Activated T-helper 1 cell treated with anti-CD3 and anti-CD28 coated beads, Interleukin-12 subunit alpha, Interleukin-12 subunit beta, Interleukin-2, Interleukin-4 antibody, amounts not matched to agents 30 ng/mL and 10 ng/mL and 1 ng/mL, durations not matched to agents 14 hours and 24 hours and 36 hours (primary cell): ENCODE data around the gene ZNF614. TPM values are rescaled to one million over a fixed set of nuclear protein-coding genes. Genes with fewer than 3 reads are reported as not detected.
"Not testable (repeated sequence)": the region's sequence is repeated elsewhere in the genome, so short reads cannot be mapped to it uniquely, and the experiment has no call there.

Source experiments
- DNase-seq: peaks from one replicate; pipeline ENCODE4 v3.0.0; 2021; ENCODE audit warnings: low spot score
- H3K27ac Mint-ChIP-seq: one replicate; pipeline ENCODE4 v1.8.0; 2021; ENCODE audit warnings: mild to moderate bottlenecking, mixed read lengths
- H3K27me3 Mint-ChIP-seq: one replicate; pipeline ENCODE4 v1.8.0; 2022; ENCODE audit warnings: mild to moderate bottlenecking, moderate library complexity, mixed read lengths; ENCODE audit not compliant: insufficient read depth
- H3K36me3 Mint-ChIP-seq: one replicate; pipeline ENCODE4 v1.8.0; 2021; ENCODE audit warnings: low read depth, mixed read lengths
- H3K4me1 Mint-ChIP-seq: one replicate; pipeline ENCODE4 v1.8.0; 2021; ENCODE audit warnings: low read depth, mixed read lengths
- H3K4me3 Mint-ChIP-seq: one replicate; pipeline ENCODE4 v1.8.0; 2021; ENCODE audit warnings: mild to moderate bottlenecking, moderate library complexity, mixed read lengths
- H3K9me3 Mint-ChIP-seq: one replicate; pipeline ENCODE4 v1.8.0; 2021; ENCODE audit warnings: mixed read lengths
- intact Hi-C: fragments of 100-400 bp; cut with micrococcal nuclease; formaldehyde crosslinking; loops from one replicate; pipeline ENCODE4 v1.15.1; 2024
- total RNA-seq: library from RNA; stranded (reverse); gene quantifications from 2 replicates; pipeline ENCODE4 v1.2.3, GENCODE V29; 2022

Gene ZNF614
- total RNA-seq, 1 donor from 2014 or later = 11.2 TPM

DNA sequence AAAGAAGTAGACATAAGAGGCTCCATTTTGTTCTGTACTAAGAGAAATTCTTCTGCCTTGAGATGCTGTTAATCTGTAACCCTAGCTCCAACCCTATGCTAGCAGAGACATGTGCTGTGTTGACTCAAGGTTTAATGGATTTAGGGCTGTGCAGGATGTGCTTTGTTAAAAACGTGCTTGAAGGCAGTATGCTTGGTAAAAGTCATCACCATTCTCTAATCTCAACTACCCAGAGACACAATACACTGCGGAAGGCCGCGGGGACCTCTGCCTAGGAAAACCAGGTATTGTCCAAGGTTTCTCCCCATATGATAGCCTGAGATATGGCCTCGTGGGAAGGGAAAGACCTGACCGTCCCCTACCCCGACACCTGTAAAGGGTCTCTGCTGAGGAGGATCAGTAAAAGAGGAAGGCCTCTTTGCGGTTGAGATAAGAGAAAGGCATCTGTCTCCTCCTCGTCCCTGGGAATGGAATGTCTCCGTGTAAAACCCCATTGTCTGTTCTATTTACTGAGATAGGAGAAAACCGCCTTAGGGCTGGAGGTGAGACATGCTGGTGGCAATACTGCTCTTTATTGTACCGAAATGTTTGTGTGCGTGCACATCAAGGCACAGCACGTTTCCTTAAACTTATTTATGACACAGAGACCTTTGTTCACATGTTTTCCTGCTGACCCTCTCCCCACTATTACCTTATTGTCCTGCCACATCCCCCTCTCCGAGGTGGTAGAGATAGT is 1.8 kb downstream of the ZNF614 start:
- not testable (repeated sequence) for DNase-seq, H3K27ac Mint-ChIP-seq, H3K27me3 Mint-ChIP-seq
- intact Hi-C loops = loop anchor here (5.0 kb wide), 4 partner anchors 39 to 511 kb away; partner anchors contain the start of genes ZNF350 and ZNF616
- Mint-ChIP-seq H3K36me3 (peaks cover 72% of the 10 kb centered on the region), H3K4me3 (peak overlapping the region; percentile 92), H3K9me3 (peaks cover 57% of the 10 kb centered on the region), H3K4me1 (peaks cover 36% of the 10 kb centered on the region)

DNA sequence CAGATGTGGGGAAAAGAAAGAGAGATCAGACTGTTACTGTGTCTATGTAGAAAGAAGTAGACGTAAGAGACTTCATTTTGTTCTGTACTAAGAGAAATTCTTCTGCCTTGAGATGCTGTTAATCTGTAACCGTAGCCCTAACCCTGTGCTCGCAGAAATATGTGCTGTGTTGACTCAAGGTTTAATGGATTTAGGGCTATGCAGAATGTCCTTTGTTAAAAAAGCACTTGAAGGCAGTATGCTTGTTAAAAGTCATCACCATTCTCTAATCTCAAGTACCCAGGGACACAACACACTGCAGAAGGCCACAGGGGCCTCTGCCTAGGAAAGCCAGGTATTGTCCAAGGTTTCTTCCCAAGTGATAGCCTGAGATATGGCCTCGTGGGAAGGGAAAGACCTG is 3.7 kb downstream of the ZNF614 start:
- peaks cover 77% of the 10 kb centered on the region for H3K36me3 Mint-ChIP-seq
- intact Hi-C loops, H3K27ac Mint-ChIP-seq, DNase-seq, H3K27me3 Mint-ChIP-seq, H3K4me3 Mint-ChIP-seq: not testable (repeated sequence)
- peaks cover 62% of the 10 kb centered on the region for H3K9me3 Mint-ChIP-seq
- H3K4me1 Mint-ChIP-seq = peaks cover 36% of the 10 kb centered on the region

DNA sequence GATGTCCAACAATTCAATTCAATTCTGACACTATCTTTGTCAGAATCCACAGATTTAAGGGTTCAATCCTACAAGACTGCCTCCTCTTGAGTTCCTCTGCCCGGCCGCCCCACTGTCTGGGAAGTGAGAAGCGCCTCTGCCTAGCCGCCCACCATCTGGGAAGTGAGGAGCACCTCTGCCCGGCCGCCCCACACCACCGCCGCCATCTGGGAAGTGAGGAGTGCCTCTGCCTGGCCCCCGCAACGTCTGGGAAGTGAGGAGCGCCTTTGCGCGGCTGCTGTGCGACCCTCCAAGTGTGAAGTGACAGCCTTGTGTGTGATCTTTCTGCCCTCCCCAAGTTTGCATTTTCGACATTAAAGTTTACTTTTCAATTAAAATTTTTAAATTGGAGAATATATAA is 6.0 kb downstream of the ZNF614 start:
- H3K27ac Mint-ChIP-seq = no peak overlapping the region
- peaks cover 91% of the 10 kb centered on the region for H3K36me3 Mint-ChIP-seq
- H3K27me3 Mint-ChIP-seq = no peaks in the 10 kb centered on the region
- intact Hi-C loops = no loop called here
- DNase-seq = no peak
- no peak overlapping the region for H3K4me3 Mint-ChIP-seq
- H3K4me1 Mint-ChIP-seq = peaks cover 16% of the 10 kb centered on the region
- peaks cover 80% of the 10 kb centered on the region for H3K9me3 Mint-ChIP-seq

DNA sequence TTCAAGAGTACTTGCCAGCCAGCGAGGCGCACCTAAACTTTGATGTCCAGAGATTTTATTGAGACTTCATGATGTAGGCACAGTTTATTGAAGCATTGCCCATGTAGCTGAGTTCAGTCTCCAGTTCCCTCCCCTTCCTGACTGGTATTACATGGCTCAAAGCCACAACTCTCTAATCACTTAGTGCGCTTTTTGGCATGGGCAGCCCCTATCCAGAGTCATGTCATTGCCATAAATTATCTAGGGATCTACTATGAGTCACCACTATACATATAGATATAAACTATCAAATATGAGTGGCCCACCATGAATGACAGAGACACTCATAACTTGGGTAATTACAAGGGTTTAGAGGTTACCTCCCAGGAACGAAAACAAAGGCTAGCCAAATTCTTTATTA is 7.7 kb downstream of the ZNF614 start:
- peaks cover 92% of the 10 kb centered on the region for H3K36me3 Mint-ChIP-seq
- H3K4me3 Mint-ChIP-seq = no peak overlapping the region
- H3K4me1 Mint-ChIP-seq = no peaks in the 10 kb centered on the region
- H3K27ac Mint-ChIP-seq = no peak overlapping the region
- DNase-seq = no peak
- intact Hi-C loops = no loop called here
- H3K27me3 Mint-ChIP-seq = no peaks in the 10 kb centered on the region
- peaks cover 80% of the 10 kb centered on the region for H3K9me3 Mint-ChIP-seq

DNA sequence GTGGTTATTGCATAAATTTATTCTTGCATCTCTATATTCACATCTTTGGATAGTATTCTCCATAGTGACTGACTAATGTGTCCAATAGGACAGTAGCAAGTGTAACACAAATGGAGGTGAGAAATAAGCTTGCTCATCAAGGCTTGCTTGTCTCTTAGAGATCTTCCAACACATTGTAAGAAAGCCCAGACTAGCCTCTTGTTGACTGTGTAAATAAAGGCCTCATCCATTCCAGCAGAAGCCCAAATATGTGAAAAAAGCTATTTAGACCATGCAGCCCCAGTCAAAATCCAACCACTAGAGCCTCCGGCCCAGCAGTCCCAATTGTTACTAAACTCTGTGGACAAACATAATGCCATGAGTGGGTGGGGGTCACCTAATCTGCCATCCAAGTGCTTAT is 17.5 kb downstream of the ZNF614 start:
- H3K36me3 Mint-ChIP-seq = peaks cover 48% of the 10 kb centered on the region
- DNase-seq = no peak
- no peak overlapping the region for H3K4me3 Mint-ChIP-seq
- H3K4me1 Mint-ChIP-seq = peaks cover 20% of the 10 kb centered on the region
- H3K27ac Mint-ChIP-seq = no peak overlapping the region
- intact Hi-C loops = no loop called here
- H3K27me3 Mint-ChIP-seq = no peaks in the 10 kb centered on the region
- H3K9me3 Mint-ChIP-seq = peaks cover 63% of the 10 kb centered on the region

DNA sequence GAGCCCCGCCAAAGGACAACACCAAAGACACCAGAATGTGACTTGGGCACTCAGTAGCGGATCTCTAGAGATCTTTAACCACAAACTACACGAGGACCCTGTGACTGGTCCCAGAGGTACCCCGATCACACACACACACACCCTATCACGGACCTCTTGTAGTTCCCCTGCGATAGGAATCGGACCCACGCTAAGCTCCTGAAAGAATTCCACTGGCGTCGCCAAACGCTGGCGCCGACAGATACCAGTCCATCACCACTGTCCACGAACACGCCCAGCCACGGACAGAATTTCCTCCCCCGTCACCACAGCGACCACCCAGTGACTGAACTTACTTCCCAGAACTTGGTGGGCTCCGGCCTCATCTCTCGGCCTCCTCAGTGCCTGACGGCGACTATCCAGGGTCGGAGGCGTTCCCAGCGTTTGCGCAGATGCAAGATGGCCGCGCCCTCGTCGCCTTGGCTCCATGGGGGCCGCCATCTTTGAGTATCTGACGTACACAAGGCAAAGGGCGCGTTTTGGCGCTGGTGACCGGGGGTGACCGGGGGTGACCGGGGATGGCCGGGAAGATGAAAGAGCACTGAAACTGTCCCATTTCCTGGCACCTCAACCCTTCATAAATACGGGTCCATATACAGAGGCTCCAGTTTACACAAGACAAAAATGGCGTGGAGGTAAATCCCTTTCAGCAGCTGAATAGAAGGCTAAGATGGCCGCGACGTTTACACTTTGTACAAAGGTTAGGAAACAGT is 20.2 kb downstream of the ZNF614 start, which contains the start of gene ZNF615:
TSS of gene ZNF615 (minus strand) at position 406 of the 752 bp plus-strand sequence. CDS start 4,500 bp downstream, outside the sequence.
- Mint-ChIP-seq H3K9me3 (peaks cover 60% of the 10 kb centered on the region), H3K4me3 (peak within 1 kb of the TSS; percentile 94), H3K4me1 (peaks cover 20% of the 10 kb centered on the region), H3K27me3 (no peaks in the 10 kb centered on the region), H3K36me3 (peaks cover 44% of the 10 kb centered on the region), H3K27ac (peak within 1 kb of the TSS; percentile 94)
- intact Hi-C loops = loop anchor here (1.0 kb wide), 5 partner anchors 20 to 104 kb away; partner anchors contain the start of genes ZNF350, ZNF613 and ZNF614
- peak; percentile 80 for DNase-seq

DNA sequence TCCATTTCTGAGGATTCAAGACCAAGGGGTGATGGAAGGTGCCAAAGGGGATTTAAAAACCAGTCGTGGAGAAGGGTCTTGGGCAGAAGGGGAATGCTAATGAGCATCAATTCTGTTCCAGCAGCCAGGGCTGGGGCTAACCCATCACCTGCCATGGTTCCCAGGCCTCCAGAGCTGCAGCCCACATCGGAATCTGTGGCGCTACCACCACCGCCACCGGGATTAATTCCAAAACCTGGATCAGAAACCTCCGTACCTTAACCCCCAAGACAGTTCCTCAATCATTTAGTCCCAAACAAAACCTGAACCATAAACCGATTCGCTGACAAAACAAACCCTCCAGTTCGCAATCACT is 20.8 kb downstream of the ZNF614 start:
- peaks cover 59% of the 10 kb centered on the region for H3K9me3 Mint-ChIP-seq

DNA sequence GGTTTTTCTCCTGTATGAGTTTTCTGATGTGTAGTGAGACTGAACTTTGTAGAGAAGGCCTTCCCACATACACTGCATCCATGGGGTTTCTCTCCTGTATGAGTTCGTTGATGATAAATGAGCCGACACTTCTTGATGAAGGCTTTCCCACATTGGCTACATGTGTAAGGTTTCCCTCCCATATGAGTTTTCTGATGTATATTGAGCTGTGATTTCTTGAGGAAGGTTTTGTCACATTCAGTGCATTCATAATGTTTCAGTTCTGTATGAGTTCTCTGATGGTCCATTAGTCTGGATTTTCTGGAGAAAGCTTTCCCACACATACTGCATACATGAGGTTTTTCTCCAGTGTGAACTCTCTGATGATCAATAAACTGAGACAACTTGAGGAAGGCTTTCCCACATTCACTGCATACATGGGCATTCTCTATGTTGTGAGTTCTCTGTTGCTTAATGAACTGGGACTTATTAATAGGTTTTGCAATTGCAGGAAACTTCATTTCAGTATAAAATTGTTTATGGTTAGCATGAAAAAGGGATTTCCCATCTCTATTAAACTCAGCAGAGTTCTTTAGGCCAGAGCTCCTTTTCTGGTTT is 34.0 kb downstream of the ZNF614 start:
- peaks cover 73% of the 10 kb centered on the region for H3K9me3 Mint-ChIP-seq
- no peaks in the 10 kb centered on the region for H3K27me3 Mint-ChIP-seq
- peaks cover 44% of the 10 kb centered on the region for H3K36me3 Mint-ChIP-seq
- H3K4me1 Mint-ChIP-seq = no peaks in the 10 kb centered on the region
- intact Hi-C loops = no loop called here
- no peak overlapping the region for H3K27ac Mint-ChIP-seq
- no peak overlapping the region for H3K4me3 Mint-ChIP-seq
- no peak for DNase-seq

More for the DNA sequence above, 20.8 kb downstream of the ZNF614 start:
- Mint-ChIP-seq H3K4me1 (peaks cover 20% of the 10 kb centered on the region), H3K27me3 (no peaks in the 10 kb centered on the region), H3K4me3 (peak overlapping the region; percentile 94), H3K36me3 (peaks cover 41% of the 10 kb centered on the region), H3K27ac (peak overlapping the region; percentile 94)
- DNase-seq = no peak
- intact Hi-C loops = no loop called here

DNA sequence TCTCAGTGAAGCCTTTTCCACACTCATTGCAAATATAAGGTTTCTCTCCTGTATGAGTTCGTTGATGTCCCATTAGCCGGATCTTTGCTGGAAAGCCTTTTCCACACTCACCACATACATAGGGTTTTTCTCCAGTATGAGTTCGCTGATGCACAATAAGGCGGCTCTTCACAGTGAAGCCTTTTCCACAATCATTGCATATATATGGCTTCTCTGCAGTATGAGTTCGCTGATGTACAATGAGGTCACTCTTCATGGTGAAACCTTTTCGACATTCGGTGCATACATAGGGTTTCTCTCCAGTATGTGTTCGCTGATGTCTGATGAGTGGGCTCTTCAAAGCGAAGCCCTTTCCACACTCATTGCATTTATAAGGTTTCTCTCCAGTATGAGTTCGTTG is 34.8 kb downstream of the ZNF614 start:
- intact Hi-C loops = no loop called here
- DNase-seq = no peak
- Mint-ChIP-seq H3K4me1 (no peaks in the 10 kb centered on the region), H3K36me3 (peaks cover 41% of the 10 kb centered on the region), H3K27me3 (no peaks in the 10 kb centered on the region), H3K4me3 (no peak overlapping the region), H3K9me3 (peaks cover 75% of the 10 kb centered on the region), H3K27ac (no peak overlapping the region)

DNA sequence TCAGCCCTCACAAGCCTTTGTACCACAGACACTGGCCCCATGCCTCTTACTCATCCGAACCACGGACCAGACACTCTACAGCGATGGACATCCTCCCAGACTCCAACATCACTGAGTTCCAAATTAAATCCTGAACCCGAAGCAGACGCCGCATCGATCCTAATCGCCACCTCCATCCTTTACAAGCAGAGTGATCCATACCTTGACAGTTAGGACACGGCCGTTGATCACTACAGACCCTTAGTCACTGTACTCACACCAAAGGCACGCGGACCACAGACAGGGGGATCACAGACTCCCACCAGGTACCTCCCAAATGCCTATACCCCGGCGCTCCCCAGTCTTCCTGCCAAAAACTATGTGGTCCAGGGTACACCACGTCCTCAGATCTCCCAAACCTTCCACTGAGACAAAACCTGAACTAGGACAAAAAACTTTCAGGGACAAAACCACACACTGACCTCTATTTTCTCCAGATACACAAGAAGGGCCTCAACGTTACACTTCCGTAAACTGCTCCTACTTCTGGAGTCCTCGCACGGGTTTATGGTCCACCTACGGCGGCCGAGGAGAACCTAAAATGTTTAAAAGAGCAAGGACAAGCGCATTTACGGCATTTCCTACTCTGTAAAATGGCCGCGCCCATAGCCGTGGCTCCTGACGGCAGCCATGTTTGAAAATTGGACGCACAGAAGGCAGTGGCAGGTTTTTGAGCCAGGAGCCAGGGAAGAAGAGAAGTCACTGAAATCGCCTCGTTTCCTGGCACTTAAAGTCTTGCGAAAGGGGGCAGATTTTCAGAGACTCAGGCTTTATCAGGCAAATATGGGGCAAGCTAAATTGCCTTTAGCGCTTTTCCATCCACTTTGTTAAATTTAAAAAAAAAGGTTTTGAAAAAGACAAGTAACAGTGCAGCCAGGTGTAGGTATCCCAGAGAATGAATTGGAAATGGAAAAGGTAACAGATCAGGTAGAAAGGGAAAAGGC is 41.6 kb downstream of the ZNF614 start, which contains the start of gene ZNF350:
TSS of gene ZNF350 (minus strand) at position 532 of the 983 bp plus-strand sequence. CDS start 12,480 bp downstream, outside the sequence.
- peaks cover 57% of the 10 kb centered on the region for H3K9me3 Mint-ChIP-seq

DNA sequence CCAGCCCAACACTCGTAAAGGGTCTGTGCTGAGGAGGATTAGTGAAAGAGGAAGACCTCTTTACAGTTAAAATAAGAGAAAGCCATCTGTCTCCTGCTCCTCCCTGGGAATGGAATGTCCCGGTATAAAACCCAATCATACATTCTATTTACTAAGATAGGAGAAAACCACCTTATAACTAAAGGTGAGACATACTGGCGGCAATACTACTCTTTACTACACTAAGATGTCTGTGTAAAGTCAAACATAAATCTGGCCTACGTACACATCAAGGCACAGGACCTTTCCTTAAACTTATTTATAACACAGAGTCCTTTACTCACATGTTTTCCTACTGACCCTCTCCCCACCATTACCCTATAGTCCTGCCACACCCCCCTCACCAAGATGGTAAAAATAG is 44.8 kb downstream of the ZNF614 start:
- no peak for DNase-seq
- intact Hi-C loops = no loop called here
- Mint-ChIP-seq H3K36me3 (peaks cover 44% of the 10 kb centered on the region), H3K4me1 (peaks cover 12% of the 10 kb centered on the region), H3K27ac (no peak overlapping the region), H3K4me3 (no peak overlapping the region), H3K27me3 (no peaks in the 10 kb centered on the region), H3K9me3 (peaks cover 66% of the 10 kb centered on the region)

More for the DNA sequence above, 41.6 kb downstream of the ZNF614 start, which contains the start of gene ZNF350:
- peak within 1 kb of the TSS; percentile 94 for H3K4me3 Mint-ChIP-seq
- DNase-seq = peak; percentile 83
- no peaks in the 10 kb centered on the region for H3K27me3 Mint-ChIP-seq
- intact Hi-C loops = loop anchor here (1.0 to 5.0 kb wide), 5 partner anchors 22 to 82 kb away; partner anchors contain the start of genes ZNF432, ZNF613, ZNF614 and ZNF615
- H3K36me3 Mint-ChIP-seq = peaks cover 26% of the 10 kb centered on the region
- peaks cover 12% of the 10 kb centered on the region for H3K4me1 Mint-ChIP-seq
- peak within 1 kb of the TSS; percentile 88 for H3K27ac Mint-ChIP-seq

DNA sequence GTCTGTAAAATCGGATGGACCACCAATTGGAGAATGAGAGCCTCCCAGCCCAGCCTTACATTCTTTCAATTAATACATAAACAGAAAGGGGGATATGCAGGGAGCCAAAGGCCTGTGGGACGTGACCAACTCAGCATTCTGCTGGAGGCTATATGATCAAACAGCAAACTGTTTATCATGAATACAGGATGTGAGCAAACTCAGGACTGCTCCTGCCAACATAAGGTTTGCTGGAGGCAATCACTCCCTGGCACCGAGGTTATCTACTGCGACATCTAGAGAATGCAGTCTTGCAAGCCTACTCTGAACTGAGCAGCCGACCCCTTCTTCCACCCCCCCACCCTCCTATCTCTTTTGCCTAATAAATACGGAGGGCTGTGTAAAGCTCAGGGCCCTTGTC is 47.3 kb downstream of the ZNF614 start:
- H3K27ac Mint-ChIP-seq, intact Hi-C loops, H3K4me1 Mint-ChIP-seq, H3K27me3 Mint-ChIP-seq, H3K4me3 Mint-ChIP-seq, DNase-seq: not testable (repeated sequence)
- Mint-ChIP-seq H3K9me3 (peaks cover 75% of the 10 kb centered on the region), H3K36me3 (peaks cover 50% of the 10 kb centered on the region)
